GM19328 (cell line): ENCODE results near the gene ZNRF4.

Experiments used
- ATAC-seq: cut with Tn5 transposase; IDR thresholded peaks from one replicate; pipeline ENCODE4 v1.9.1; 2021; ENCODE audit warnings: mild to moderate bottlenecking, moderate library complexity; ENCODE audit not compliant: unreplicated experiment

The ZNRF4 gene

GRCh38 chr19:5439452-5439851, 15.8 kb upstream of the ZNRF4 start:
- ATAC-seq, result no peak

DNA sequence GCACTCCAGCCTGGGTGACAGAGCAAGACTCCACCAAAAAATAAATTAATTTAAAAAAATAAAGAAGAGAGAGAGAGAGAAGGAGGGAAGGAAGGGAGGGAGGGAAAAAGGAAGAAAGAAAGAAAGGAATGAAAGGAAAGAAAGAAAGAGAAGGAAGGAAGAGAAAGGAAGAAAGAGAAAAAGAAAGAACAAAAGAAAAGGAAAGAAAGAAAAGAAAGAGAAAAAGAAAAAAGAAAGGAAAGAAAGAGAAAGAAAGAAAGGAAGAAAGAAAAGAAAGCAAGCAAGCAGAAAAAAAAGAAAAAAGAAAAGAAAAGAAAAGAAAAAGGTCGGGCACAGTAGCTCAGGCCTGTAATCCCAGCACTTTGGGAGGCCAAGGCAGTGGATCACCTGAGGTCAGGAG, 14.9 kb upstream of the ZNRF4 start:
- no peak for ATAC-seq

DNA sequence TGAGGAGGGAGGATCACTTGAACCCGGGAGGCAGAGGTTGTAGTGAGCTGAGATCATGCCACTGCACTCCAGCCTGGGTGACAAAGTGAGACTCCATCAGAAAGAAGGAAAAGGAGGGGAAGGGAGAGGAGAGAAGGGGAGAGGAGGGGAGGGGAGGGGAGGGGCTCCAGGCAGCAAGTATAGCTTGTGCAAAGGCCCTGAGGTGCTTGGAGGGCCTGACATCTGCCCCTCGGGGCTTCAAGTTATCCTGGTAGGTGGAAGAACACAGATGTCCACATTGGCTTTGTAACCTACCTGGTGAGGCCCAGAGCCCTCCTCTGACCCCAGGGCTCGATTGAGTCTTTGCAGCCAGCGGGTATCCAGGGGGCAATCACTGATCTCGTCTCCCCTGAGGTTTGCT, 11.5 kb upstream of the ZNRF4 start:
- ATAC-seq, result no peak

DNA sequence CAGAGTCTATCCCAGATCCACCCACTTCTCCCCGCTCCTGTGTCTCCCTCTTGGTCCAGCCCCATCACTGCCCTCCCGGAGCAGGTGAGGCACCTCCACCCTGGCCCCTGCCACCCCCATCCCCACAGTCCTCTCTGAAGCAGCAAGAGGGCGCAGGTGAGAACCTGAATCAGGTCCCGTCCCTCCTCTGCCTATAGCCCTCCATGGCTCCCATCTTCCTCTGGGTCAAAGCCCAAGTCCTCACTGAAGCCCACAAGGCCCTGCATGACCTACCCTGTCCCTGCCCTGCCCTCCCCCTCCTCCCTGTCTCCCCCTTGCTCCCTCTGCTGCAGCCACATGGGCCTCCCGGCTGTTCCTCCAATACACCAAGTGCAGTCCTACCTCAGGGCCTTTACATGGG, 10.8 kb upstream of the ZNRF4 start:
- no peak for ATAC-seq

DNA sequence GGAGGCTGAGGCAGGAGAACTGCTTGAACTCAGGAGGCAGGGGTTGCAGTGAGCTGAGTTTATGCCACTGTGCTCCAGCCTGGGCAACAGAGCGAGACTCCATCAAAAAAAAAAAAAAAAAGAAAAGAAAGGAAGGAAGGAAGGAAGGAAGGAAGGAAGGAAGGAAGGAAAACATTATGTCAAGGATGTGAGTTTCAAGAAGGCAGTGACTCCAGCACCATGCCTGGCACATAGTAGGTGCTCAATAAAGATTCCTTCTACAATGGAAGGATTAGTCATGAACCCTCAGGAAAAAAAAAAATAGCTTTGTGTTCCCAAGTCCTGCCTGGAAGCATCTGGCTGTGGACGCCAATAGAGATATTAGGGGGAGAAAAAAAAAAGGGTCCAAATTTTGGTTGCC, 10.1 kb upstream of the ZNRF4 start:
- ATAC-seq, result no peak

DNA sequence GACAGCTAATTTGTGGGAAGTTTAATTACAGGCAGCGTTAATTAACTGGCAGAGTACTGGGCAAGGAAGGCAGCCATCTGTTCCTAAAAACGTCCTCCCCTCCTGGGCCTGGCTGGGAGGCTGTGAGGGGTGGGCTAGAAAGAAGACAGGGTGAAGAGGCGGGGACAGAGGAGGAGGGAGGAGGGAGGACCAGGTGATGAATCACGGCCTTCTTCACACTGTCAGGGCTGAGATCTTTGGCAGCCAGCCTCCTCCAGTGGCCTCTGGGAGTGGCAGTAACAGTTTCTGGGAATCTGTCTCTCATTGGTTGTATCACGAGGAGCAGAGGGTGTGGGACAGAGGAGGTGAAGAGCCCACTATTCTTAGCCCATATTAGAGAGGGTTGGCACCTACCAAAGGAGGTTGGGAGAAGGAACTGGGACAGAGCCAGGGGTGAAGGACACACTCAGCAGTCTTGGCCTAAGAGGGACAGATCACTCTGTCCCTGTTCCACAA, 9.6 kb upstream of the ZNRF4 start:
- ATAC-seq, result no peak

DNA sequence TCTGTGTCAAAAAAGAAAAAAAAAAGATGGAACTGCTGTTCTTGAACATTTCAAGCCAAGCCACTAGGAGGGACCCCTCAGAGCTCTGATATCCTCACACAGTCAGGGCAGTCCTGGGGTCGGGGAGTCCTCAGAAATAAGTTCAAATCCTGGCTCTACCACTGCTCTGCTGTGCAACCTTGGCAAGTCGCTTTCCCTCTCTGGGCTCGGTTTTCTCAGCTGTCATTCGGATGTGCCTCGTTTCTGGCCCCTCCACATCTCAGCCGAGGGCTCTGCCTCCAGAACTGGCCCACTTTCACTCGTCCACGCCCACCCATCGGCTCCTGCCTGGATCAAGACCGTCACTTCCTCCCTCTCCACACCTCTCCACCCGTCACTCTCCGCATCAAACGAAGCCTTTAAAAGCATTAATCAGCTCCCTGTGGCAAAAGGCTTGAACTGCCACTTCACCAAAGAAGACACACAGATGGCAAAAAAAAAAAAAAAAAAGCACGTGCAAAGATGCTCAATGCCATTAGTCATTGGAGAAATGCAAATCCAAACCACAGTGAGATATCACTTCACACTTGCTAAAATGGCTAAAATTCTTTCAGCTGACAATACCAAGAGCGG, 7.4 kb upstream of the ZNRF4 start:
- no peak for ATAC-seq

GRCh38 chr19:5448374-5448773, 6.8 kb upstream of the ZNRF4 start:
- ATAC-seq, result no peak

- ATAC-seq, result no peak
These were observed 4.6 kb upstream of the ZNRF4 start for GRCh38 chr19:5450482-5451126.

DNA sequence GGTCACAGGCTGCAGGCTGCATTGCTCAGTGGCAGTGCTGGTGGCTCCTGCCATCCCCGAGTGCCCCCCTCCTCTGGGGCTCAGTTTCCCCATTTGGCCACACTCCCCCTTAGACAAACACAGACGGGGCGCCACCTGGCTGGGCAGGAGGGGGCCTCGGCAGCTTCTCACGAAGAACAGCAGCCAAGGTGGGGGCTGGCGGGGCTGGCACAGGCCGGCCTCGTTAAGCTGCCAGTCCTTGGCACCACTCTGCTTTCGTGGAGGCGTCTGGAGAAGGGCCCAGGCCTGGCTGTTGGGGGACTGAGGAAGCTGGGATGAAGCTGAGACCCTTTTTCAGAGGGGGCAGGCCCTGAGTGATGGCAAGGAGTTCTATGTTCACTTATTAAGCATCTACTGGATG, 3.7 kb upstream of the ZNRF4 start:
- ATAC-seq, result no peak

- no peak for ATAC-seq
These were observed 2.3 kb upstream of the ZNRF4 start for GRCh38 chr19:5452594-5453565.

GRCh38 chr19:5454743-5455142, 474 bp upstream of the ZNRF4 start:
- ATAC-seq, result no peak

GRCh38 chr19:5456130-5456840, 1.1 kb downstream of the ZNRF4 start:
- ATAC-seq, result no peak

- ATAC-seq, result no peak
These were observed 1.6 kb downstream of the ZNRF4 start for GRCh38 chr19:5456841-5457200.

- ATAC-seq, result no peak
These were observed 2.5 kb downstream of the ZNRF4 start for GRCh38 chr19:5457709-5458108.

DNA sequence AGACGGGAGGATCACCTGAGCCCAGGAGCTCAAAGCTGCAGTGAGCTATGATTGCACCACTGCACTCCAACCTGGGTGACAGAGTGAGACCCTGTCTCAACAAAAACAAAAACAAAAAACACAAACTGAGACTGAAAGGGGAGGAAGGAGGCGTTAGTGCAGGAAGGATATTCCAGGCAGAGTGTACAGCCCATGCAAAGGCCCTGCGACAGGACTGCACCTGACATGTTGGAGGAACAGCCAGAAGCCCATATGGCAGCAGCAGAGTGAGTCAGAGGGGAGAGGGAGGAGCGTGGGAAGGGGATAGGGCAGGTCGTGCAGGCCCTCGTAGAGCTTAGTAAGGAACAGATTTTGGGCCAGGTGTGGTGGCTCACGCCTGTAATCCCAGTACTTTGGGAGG, 3.2 kb downstream of the ZNRF4 start:
- ATAC-seq, result no peak

DNA sequence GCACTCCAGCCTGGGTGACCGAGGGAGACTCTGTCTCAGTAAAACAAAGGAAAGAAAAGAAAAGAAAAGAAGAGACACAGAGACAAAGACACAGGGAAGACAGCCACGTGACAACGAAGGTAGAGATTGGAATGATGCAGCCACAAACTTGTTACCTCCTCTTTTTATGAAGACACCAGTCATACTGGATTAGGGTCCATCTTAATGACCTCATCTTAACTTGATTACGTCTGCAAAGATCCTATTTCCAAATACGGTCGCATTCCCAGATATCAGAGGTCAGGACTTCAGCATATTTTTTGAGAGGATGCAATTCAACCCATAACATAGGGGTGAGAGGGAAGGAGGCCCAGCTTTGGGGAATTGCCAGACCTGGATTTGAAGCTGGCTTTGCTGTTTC, 4.1 kb downstream of the ZNRF4 start:
- ATAC-seq, result no peak

GRCh38 chr19:5460748-5461147, 5.5 kb downstream of the ZNRF4 start:
- ATAC-seq, result no peak

GRCh38 chr19:5463959-5464358, 8.7 kb downstream of the ZNRF4 start:
- no peak for ATAC-seq

GRCh38 chr19:5466072-5466471, 10.9 kb downstream of the ZNRF4 start:
- no peak for ATAC-seq

- ATAC-seq, result no peak
These were observed 11.6 kb downstream of the ZNRF4 start for GRCh38 chr19:5466814-5467291.
